IPS-18a (cell line): Measurements from ENCODE around the gene CDKAL1.

ENCODE experiments used
- H3K27ac ChIP-seq: one replicate; pipeline ENCODE4 v1.5.1; 2013; ENCODE audit warnings: low read length
- H3K27me3 ChIP-seq: one replicate; pipeline ENCODE4 v1.6.1; 2013; ENCODE audit warnings: mild to moderate bottlenecking, low read length; ENCODE audit not compliant: control insufficient read depth, insufficient read depth
- H3K36me3 ChIP-seq: one replicate; pipeline ENCODE4 v1.6.1; 2013; ENCODE audit warnings: low read depth, low read length; ENCODE audit not compliant: control insufficient read depth
- H3K4me1 ChIP-seq: one replicate; pipeline ENCODE4 v1.6.1; 2013; ENCODE audit warnings: low read depth, low read length; ENCODE audit not compliant: control insufficient read depth
- H3K4me3 ChIP-seq: one replicate; pipeline ENCODE4 v1.5.1; 2013; ENCODE audit warnings: low read length
- H3K9ac ChIP-seq: one replicate; pipeline ENCODE4 v1.6.1; 2013; ENCODE audit warnings: mild to moderate bottlenecking, low read length, moderate library complexity
- H3K9me3 ChIP-seq: one replicate; pipeline ENCODE4 v1.6.1; 2013; ENCODE audit warnings: low read depth, low read length; ENCODE audit not compliant: control insufficient read depth

CDKAL1 gene

DNA sequence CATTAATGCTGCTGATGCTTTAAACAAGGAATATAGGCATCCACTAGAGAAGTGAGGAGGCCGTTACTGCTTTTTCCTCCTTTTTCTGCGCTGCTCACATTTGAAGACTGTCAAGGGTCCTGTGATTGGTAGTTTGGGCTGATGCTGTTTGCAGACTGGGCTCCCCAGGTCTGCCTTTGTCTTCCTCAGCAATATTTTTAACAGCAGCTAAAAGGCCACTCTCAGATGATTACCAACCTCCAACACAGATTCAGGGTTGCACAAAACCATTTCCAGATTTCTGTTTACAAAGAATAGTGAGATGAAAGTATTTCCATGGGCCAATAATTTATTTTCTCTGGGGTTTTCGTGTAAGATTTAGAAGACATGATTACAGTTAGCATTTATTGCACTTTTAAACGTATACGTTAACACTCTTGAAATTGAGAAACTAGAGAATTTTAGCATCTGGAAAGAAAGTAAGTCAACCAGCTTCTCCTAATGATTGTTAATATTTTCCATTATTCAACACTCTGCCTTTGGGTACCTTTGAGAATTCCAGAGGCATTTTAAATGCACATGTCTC is 584.0 kb downstream of the CDKAL1 start:
- H3K4me3 ChIP-seq: no peak overlapping the region
- no peaks in the 10 kb centered on the region for H3K9me3 ChIP-seq
- H3K27ac ChIP-seq: no peak overlapping the region
- peaks cover 3% of the 10 kb centered on the region for H3K4me1 ChIP-seq
- H3K9ac ChIP-seq: no peak overlapping the region
- H3K36me3 ChIP-seq: no peaks in the 10 kb centered on the region
- no peaks in the 10 kb centered on the region for H3K27me3 ChIP-seq

DNA sequence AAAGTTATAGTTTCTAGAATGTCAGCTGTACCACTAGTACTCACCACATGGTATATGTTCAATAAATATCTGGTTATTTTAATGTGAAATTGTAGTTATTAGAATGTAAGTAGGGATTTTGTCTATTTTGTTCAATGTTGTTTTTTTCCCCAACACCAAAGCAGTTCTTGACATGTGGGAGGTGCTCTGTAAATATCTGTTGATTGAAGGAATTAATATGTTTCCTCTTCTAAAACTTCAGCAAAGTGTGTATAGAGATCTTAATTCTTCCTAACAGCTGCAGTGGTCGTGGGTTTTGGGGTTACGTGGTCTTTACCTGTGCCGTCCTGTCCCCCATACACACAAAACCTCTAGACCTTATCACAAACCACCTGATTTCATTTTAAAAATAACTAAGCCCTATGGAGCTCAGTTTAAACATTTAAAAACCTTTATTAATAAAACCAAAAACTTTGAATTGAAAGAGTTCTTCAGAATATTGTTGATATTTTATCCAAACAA is 587.4 kb downstream of the CDKAL1 start:
- no peaks in the 10 kb centered on the region for H3K27me3 ChIP-seq
- H3K27ac ChIP-seq: no peak overlapping the region
- H3K9ac ChIP-seq: no peak overlapping the region
- no peaks in the 10 kb centered on the region for H3K36me3 ChIP-seq
- no peak overlapping the region for H3K4me3 ChIP-seq
- H3K4me1 ChIP-seq: peaks cover 8% of the 10 kb centered on the region
- H3K9me3 ChIP-seq: no peaks in the 10 kb centered on the region

GRCh38 chr6:21123507-21124436 is 589.5 kb downstream of the CDKAL1 start:
- no peaks in the 10 kb centered on the region for H3K27me3 ChIP-seq
- H3K9me3 ChIP-seq: no peaks in the 10 kb centered on the region
- no peak overlapping the region for H3K9ac ChIP-seq
- H3K36me3 ChIP-seq: no peaks in the 10 kb centered on the region
- H3K4me1 ChIP-seq: peaks cover 4% of the 10 kb centered on the region
- H3K4me3 ChIP-seq: no peak overlapping the region
- H3K27ac ChIP-seq: no peak overlapping the region

DNA sequence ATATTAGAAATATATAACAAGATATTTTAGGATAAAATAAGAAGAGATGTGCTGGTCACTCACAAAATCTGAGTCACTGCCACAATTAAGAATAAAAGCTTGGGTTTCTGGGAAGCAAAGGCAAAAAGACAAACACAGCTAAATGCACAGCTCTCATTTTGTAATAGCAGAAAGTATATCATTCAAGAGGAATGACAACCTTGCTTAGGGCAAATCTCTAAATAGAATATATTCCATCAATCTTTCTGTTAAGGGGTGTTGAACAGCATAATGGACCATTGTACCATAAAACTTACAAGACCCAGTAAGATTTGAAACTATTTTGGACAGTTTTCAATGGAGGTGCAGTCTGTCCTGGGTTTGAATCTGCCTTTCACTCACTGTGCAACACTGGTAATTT is 594.3 kb downstream of the CDKAL1 start:
- no peak overlapping the region for H3K4me3 ChIP-seq
- no peak overlapping the region for H3K9ac ChIP-seq
- H3K9me3 ChIP-seq: no peaks in the 10 kb centered on the region
- no peaks in the 10 kb centered on the region for H3K27me3 ChIP-seq
- H3K27ac ChIP-seq: no peak overlapping the region
- H3K36me3 ChIP-seq: no peaks in the 10 kb centered on the region
- peaks cover 34% of the 10 kb centered on the region for H3K4me1 ChIP-seq

GRCh38 chr6:21131406-21131805 is 597.1 kb downstream of the CDKAL1 start:
- H3K4me1 ChIP-seq: peaks cover 48% of the 10 kb centered on the region
- no peaks in the 10 kb centered on the region for H3K9me3 ChIP-seq
- H3K27ac ChIP-seq: no peak overlapping the region
- no peak overlapping the region for H3K9ac ChIP-seq
- no peaks in the 10 kb centered on the region for H3K36me3 ChIP-seq
- H3K27me3 ChIP-seq: no peaks in the 10 kb centered on the region
- H3K4me3 ChIP-seq: no peak overlapping the region

GRCh38 chr6:21132446-21132845 is 598.2 kb downstream of the CDKAL1 start:
- Histone ChIP-seq H3K27ac (no peak overlapping the region), H3K36me3 (no peaks in the 10 kb centered on the region), H3K27me3 (no peaks in the 10 kb centered on the region), H3K4me3 (no peak overlapping the region), H3K9ac (no peak overlapping the region), H3K4me1 (peaks cover 59% of the 10 kb centered on the region), H3K9me3 (no peaks in the 10 kb centered on the region)

DNA sequence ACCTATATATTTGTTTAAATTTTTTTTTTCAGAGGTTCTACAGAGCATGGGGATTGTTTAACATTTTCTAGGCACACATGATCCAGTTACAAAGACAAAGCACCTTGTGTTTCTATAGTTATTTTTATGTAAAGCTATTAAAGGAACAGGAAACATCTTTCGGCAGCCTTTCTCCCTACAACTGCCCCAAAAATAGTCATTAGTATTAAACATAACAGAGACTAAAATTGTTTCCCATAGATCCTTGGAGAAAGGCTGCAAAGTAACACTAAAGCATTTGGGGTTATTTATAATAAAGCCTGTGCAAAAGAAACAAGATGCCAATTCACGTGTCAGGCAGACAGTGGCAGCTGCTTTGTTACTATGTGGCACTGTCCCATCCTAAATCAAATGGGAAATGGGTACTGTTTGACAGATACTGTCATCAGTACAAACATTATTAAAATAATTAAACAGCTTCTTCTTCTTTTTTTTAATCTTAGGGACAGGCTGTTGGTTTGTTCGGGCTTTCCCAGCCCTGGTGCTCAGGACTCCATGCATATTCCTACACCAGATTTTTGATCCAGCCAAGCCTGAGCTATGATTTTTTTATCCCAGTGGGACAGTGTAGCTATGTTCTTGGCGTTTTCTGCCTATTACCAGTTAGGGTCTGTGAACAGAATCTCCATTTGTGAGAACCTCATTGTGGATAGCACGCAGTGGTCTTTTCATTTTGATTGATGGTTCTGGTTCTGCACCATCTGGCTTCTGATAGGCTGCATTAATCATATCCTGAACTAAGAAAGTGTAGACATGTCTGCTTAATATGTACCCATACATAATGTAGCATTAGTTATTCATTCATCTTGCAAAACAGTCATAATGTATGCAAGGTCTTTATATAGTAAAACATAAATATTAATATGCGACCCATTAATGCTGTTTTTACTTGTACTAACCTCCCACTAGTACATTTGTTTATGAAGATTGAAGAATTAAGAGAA is 598.9 kb downstream of the CDKAL1 start:
- H3K4me1 ChIP-seq: peaks cover 66% of the 10 kb centered on the region
- H3K36me3 ChIP-seq: no peaks in the 10 kb centered on the region
- no peaks in the 10 kb centered on the region for H3K27me3 ChIP-seq
- no peaks in the 10 kb centered on the region for H3K9me3 ChIP-seq
- H3K4me3 ChIP-seq: no peak overlapping the region
- H3K27ac ChIP-seq: no peak overlapping the region
- peak overlapping the region; percentile 3 for H3K9ac ChIP-seq

DNA sequence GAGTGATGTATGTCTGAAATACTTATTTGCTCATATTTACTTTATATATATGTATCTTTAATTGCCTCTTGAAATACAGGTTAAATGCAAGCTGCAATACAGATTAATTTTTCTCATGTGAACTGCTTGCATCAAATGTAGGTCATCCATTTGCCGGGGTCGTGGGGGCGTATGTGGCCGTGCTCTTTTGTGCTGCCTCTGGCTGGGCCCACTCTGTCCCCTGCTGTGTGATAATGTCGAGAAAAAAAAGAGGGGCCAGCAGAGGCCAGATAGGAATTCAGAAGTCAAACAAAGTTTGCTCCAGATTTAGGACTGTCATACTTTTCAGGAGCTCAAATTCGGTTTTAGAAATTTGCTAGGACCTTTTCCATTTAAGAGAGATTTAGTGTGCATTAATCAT is 599.6 kb downstream of the CDKAL1 start:
- H3K4me3 ChIP-seq: peak overlapping the region; percentile 32
- H3K9ac ChIP-seq: no peak overlapping the region
- no peak overlapping the region for H3K27ac ChIP-seq
- no peaks in the 10 kb centered on the region for H3K36me3 ChIP-seq
- H3K9me3 ChIP-seq: no peaks in the 10 kb centered on the region
- no peaks in the 10 kb centered on the region for H3K27me3 ChIP-seq
- H3K4me1 ChIP-seq: peaks cover 69% of the 10 kb centered on the region

GRCh38 chr6:21134356-21134755 is 600.1 kb downstream of the CDKAL1 start:
- Histone ChIP-seq H3K4me1 (peaks cover 69% of the 10 kb centered on the region), H3K9me3 (no peaks in the 10 kb centered on the region), H3K27ac (no peak overlapping the region), H3K4me3 (peak overlapping the region; percentile 32), H3K9ac (no peak overlapping the region), H3K36me3 (no peaks in the 10 kb centered on the region), H3K27me3 (no peaks in the 10 kb centered on the region)

DNA sequence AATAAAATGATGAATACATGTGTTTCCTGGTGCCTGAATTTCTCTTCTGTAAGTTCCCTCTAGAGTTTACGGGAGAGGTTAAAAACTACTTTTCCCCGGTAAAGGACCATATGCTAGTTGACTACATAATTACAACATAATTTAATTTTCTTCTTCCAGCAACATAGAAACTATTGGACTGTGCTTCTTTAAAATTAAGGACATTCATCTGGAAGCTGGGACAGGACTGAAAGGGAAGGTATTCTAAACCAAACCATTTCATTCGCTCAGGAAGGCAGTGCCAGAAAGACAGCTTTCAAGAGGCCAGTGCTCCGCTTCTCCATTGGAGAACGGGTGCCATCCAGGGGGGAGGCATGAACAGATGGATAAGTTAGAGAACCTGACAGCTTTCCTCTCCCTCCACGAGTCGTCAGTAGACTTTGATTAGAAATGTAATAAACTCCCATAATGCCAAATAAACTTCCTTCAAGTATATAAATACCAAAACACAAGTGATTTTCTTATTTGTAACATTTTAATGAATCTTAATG is 601.3 kb downstream of the CDKAL1 start:
- Histone ChIP-seq H3K27ac (no peak overlapping the region), H3K9me3 (no peaks in the 10 kb centered on the region), H3K4me3 (no peak overlapping the region), H3K36me3 (no peaks in the 10 kb centered on the region), H3K27me3 (no peaks in the 10 kb centered on the region), H3K9ac (no peak overlapping the region), H3K4me1 (peaks cover 68% of the 10 kb centered on the region)
